Measurements from ENCODE around the gene ADAMTS6.

ADAMTS6 gene

DNA sequence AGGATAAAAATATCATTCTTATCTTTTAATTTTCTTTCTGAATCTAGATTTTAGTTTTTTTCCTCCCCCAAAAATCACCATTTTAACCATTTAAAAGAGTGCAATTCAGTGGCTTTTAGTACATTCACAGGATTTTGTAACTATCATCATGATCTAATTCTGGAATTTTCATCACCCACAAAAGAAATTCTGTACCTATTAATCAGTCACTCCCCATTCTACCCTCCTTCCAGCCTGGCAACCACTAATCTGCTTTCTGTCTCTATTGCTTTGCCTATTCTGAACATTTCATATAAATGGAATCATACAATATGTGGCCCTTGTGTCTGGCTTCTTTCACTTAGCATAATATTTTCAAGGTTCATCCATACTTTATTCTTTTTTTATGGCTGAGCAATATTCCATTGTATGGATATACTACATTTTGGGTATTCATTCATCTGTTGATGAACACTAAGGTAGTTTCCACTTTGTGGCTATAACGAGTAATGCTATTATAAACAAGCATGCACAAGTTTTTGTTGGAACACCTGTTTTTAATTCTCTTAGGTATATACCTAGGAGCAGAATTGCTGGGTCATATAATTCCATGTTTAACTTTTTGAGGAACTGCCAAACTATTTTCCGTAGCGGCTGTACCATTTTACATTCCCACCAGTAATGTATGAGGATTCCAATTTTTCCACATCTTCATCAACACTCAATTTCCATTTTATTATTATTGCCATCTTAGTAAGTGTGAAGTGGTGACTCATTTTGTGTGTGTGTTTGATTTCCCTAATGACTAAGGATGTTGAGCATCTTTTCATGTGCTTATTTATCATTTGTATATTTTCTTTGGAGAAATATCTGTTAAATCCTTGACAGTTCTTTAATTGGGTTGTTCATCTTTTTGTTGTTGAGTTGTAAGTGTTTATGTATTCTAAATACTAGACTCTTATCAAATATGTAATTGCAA is 372.7 kb downstream of the ADAMTS6 start:
- DNase-seq (ENCODE audit: insufficient read length) (no peak), FAIRE-seq (no peak)
- TF ChIP-seq POLR2AphosphoS5 (IDR thresholded peaks at IDR 0.05; ENCODE audit: low read depth, low read length) (no peak), POLR2A (IDR thresholded peaks at IDR 0.05; ENCODE audit: low read depth, low read length) (no peak), TAF1 (IDR thresholded peaks at IDR 0.05; ENCODE audit: borderline replicate concordance, low read depth, low read length) (no peak)

DNA sequence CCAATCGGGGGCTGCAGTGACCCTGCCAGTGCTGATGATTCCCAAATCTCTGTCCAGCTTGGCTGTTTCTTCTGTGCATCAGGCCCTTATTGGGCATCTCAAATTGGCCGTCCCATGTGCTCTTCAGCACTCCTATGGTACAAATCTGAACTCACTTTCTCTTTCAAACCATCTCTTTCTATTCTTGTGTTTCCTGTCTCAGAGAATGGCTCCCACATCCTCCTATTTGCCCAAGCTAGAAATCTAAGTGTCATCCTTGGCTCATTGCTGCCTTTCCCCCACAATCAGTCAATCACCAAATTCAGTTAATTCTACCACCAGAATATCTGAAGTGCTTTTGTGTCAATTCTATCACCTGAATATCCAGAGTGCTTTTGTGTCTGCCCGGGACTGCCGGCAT is 376.4 kb downstream of the ADAMTS6 start:
- DNase-seq (ENCODE audit: insufficient read length) (no peak), FAIRE-seq (peak; percentile 64)
- TF ChIP-seq TAF1 (IDR thresholded peaks at IDR 0.05; ENCODE audit: borderline replicate concordance, low read depth, low read length) (no peak), POLR2A (IDR thresholded peaks at IDR 0.05; ENCODE audit: low read depth, low read length) (no peak), POLR2AphosphoS5 (IDR thresholded peaks at IDR 0.05; ENCODE audit: low read depth, low read length) (no peak)

DNA sequence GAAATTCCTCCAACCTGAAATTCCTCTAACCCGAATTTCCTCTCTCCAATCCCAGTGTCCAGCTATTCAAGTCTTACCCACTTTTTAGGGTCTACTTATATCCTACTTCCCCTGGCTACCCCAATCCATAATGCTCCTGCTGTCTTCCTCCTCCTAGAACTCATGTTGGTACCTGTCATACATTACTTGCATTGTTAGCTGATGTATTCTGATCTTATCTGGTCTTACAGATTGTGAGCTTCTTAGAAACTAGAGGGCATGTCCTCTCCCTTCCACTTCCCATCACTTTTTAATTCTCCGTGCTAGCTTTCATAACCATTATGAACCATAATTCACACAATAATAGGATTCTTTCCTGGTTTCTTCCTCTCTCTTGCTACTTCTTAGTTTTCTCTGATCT is 376.9 kb downstream of the ADAMTS6 start:
- no peak for FAIRE-seq
- TF ChIP-seq POLR2A (IDR thresholded peaks at IDR 0.05; ENCODE audit: low read depth, low read length) (no peak), TAF1 (IDR thresholded peaks at IDR 0.05; ENCODE audit: borderline replicate concordance, low read depth, low read length) (no peak), POLR2AphosphoS5 (IDR thresholded peaks at IDR 0.05; ENCODE audit: low read depth, low read length) (no peak)
- DNase-seq (ENCODE audit: insufficient read length), result no peak

DNA sequence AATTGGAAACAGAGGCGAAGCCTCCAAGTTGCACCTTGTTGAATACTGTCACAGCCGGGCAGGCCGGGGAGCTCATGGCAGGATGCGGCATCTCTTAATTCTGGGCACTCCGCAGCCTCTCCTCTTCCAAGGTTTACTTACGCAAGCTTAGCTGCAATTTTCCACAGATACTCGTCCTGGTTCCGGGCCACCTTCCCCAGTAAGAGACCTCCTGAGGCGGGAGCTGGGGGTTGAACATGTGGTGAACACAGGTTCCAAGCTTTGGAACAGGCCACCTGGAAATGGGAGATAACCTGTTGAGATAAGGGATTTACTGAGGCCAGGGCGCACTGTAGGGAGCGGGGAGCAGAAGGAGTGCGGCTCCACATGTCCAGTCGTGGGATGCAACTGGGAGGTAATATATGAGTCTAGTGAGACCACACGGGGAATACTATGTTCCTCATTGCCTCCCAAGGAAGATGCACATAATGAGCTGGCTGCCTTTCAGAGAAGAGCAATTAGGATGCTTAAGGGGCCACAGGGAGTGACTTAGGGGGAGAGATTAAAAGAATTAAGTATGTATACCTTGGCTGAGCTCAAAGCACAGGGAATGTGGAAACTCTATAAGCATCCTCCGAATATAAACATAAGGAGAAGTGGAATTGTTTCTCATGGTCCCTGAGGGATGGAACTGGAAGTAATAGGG is 377.8 kb downstream of the ADAMTS6 start:
- TF ChIP-seq TAF1 (IDR thresholded peaks at IDR 0.05; ENCODE audit: borderline replicate concordance, low read depth, low read length) (no peak), POLR2A (IDR thresholded peaks at IDR 0.05; ENCODE audit: low read depth, low read length) (no peak), POLR2AphosphoS5 (IDR thresholded peaks at IDR 0.05; ENCODE audit: low read depth, low read length) (no peak)
- DNase-seq (ENCODE audit: insufficient read length) (no peak), FAIRE-seq (no peak)

DNA sequence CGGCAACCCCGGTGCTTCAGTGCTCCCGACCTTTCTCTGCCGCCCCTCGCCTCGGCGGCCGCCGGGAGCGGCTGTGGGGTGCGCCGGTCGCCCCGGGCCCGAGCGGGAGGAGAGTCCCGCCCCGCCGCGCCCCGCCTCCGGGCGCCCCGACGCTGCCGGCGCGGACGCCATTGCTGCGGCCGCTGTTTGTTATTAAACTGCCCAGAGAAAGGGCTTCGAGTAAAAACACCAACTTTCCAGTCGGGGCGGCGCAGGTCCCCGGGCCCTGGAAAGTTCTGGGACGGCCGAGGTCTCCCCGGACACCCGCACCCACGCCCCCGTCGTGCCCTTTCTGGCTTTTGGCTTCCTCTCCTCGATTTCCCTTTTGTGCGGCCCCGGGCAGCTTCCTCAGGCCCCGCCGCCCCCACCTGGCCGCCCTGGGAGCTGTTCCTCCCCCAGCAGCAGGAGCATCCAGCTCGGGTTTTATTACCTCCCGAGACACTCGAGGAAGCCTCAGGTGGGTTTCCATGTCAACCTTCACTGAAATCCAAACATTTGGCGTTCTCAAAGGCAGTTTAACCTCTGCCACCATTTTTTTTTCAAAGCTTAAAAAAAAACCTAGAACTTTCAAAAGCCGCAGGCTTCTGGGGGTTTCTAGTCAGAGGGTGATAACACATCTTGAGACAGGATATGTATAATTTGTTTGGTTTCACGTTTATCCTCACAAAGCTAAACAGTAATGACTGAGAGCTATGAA is 378.6 kb downstream of the ADAMTS6 start:
- DNase-seq (ENCODE audit: insufficient read length) (peak; percentile 52), FAIRE-seq (peak; percentile 72)
- TF ChIP-seq TAF1 (IDR thresholded peaks at IDR 0.05; ENCODE audit: borderline replicate concordance, low read depth, low read length) (no peak), POLR2A (IDR thresholded peaks at IDR 0.05; ENCODE audit: low read depth, low read length) (peak; percentile 59), POLR2AphosphoS5 (IDR thresholded peaks at IDR 0.05; ENCODE audit: low read depth, low read length) (no peak)

DNA sequence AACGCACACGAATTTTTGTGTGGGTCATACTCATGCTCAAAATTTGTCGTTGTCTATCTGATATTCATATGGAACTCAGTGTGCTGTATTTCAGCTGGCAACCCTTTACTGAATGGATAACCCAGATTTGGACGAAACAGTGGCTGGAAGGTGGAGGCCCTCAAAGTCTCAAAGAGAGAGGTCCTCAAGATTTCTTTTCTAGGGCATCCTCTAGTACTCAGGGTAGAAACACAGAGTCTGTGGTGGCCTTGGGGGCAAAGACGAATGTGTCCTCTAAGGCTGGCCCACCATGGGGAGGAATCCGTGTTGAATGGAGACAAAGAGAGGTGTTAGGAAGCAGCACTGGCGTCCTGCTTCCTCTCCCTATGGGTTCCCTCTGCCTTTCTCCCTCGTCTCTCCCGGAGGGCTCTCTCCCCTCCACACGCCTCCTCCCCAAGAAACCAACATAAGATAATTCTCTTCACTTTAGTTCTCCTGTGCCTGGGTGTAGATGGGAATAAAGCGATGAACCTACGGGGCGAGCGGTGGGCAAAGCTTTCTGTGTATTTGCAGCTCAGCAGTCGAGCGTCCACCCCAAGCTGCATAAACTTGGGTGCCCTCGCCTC is 379.2 kb downstream of the ADAMTS6 start:
- no peak for TF ChIP-seq POLR2AphosphoS5 (IDR thresholded peaks at IDR 0.05; ENCODE audit: low read depth, low read length)
- no peak for TF ChIP-seq POLR2A (IDR thresholded peaks at IDR 0.05; ENCODE audit: low read depth, low read length)
- no peak for TF ChIP-seq TAF1 (IDR thresholded peaks at IDR 0.05; ENCODE audit: borderline replicate concordance, low read depth, low read length)
- FAIRE-seq (no peak), DNase-seq (ENCODE audit: insufficient read length) (no peak)

DNA sequence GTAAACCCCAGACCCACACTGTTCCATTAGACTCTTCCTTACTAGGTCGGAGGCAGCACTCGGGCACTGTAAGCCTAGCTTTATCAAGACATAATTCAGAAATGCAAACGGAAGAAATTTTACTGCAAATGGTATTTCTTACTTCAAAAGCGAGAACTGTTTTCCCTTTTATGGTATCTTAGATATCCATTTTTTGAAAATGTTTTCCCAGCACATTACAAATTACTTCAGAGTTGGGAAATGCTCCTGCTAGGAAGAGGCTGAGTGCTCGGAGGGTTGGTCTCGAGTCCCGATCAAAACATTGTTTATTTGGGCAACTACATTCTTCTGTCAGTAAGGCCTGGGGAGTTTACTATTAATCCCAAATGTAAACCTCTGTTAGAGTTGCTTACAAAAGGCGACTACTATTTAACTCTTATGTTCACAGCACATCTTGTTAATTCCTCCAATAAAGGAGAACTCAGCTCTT is 380.1 kb downstream of the ADAMTS6 start:
- FAIRE-seq (no peak), DNase-seq (ENCODE audit: insufficient read length) (no peak)
- no peak for TF ChIP-seq POLR2AphosphoS5 (IDR thresholded peaks at IDR 0.05; ENCODE audit: low read depth, low read length)
- TF ChIP-seq TAF1 (IDR thresholded peaks at IDR 0.05; ENCODE audit: borderline replicate concordance, low read depth, low read length), result no peak
- no peak for TF ChIP-seq POLR2A (IDR thresholded peaks at IDR 0.05; ENCODE audit: low read depth, low read length)

DNA sequence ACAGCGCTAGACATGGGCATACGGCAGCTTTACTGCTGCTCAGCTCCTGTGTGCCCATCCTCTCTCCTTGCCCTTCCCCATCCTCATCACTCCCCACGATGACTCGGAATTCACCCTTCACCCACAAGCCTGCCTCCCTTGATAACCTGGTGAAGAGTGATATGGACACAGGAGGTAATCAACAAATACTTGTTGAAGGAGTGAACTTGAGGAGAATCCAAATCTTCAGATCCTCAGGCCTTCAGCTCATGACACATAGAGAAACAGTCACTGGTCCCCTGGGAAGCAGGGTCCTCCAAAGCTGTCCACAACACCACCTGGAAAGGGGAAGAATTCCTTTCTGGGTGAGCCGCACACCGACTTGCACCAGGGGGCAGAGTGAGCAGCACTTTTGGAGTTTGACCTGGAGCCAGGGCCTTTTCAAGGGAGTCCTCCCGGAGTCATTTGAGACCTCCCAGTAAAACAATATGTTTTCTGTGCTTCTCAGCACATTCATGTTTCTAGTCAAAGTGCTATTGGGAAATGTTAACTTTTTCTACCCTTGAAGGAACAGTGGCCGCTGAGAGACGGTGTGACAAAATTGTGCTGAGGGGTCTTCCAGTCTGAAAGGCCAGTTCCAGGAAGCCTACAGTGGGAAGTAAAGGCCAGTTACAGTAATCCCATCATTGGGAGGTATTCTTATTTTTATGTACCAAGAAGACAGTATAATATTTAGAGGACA is 380.6 kb downstream of the ADAMTS6 start:
- FAIRE-seq (no peak), DNase-seq (ENCODE audit: insufficient read length) (no peak)
- no peak for TF ChIP-seq POLR2AphosphoS5 (IDR thresholded peaks at IDR 0.05; ENCODE audit: low read depth, low read length)
- no peak for TF ChIP-seq POLR2A (IDR thresholded peaks at IDR 0.05; ENCODE audit: low read depth, low read length)
- no peak for TF ChIP-seq TAF1 (IDR thresholded peaks at IDR 0.05; ENCODE audit: borderline replicate concordance, low read depth, low read length)

Data from GM12892 (cell line).